Caco-2 (cell line): Measurements from ENCODE around the gene IRX4. TPM values are rescaled to one million over a fixed set of nuclear protein-coding genes. Genes with fewer than 3 reads are reported as not detected.

ENCODE experiments used
- BruUV-seq: library from RNA; stranded (reverse); fragments of 400-500 nt; replicated peaks from 2 replicates; lab custom pipeline; 2021; lab: Mats Ljungman, UMichigan
- CTCF ChIA-PET: fragments of 300-600 bp; sonication (Branson Sonifier 250); formaldehyde crosslinking; loops from one replicate; lab custom pipeline; 2022; ENCODE audit warnings: antibody characterized with exemption; lab: Charles Lee
- POLR2A ChIA-PET: fragments of 300-600 bp; sonication (Branson Sonifier 250); formaldehyde crosslinking; loops from one replicate; lab custom pipeline; 2022; ENCODE audit warnings: antibody characterized with exemption; lab: Charles Lee
- DNase-seq, 2 experiments: peaks; one replicate each; pipeline versions ENCODE4 v3.0.0 to v3.0.0-alpha.2; 2020 to 2022
- H3K27me3 ChIP-seq: replicated peaks from 2 replicates; pipeline ENCODE4 v1.6.0; 2011; ENCODE audit warnings: low read length; ENCODE audit not compliant: control insufficient read depth, insufficient read depth
- H3K36me3 ChIP-seq: 2 replicates; pipeline ENCODE4 v1.5.1; 2011; ENCODE audit warnings: low read length; ENCODE audit not compliant: control insufficient read depth, insufficient read depth
- H3K4me1 ChIP-seq: fragments of 250-450 bp; sonication (Bioruptor Pico); 2 replicates; pipeline ENCODE4 v1.5.1; 2020; ENCODE audit warnings: mild to moderate bottlenecking
- H3K4me3 ChIP-seq: 2 replicates; pipeline ENCODE4 v1.5.1; 2011; ENCODE audit warnings: low read depth, mild to moderate bottlenecking, control low read depth, low read length
- H3K9me3 ChIP-seq: fragments of 250-450 bp; sonication (Bioruptor Pico); 2 replicates; pipeline ENCODE4 v1.5.1; 2020; ENCODE audit warnings: mild to moderate bottlenecking, moderate library complexity
- H3K27ac Mint-ChIP-seq: one replicate; pipeline ENCODE4 v1.8.0; 2022; ENCODE audit warnings: mixed read lengths; ENCODE audit not compliant: unreplicated experiment
- H3K27me3 Mint-ChIP-seq: one replicate; pipeline ENCODE4 v1.8.0; 2022; ENCODE audit warnings: mixed read lengths; ENCODE audit not compliant: insufficient read depth, unreplicated experiment
- H3K36me3 Mint-ChIP-seq: one replicate; pipeline ENCODE4 v1.8.0; 2022; ENCODE audit warnings: mild to moderate bottlenecking, mixed read lengths; ENCODE audit not compliant: insufficient read depth, unreplicated experiment
- H3K4me1 Mint-ChIP-seq: one replicate; pipeline ENCODE4 v1.8.0; 2022; ENCODE audit warnings: low read depth, mixed read lengths; ENCODE audit not compliant: unreplicated experiment
- H3K4me3 Mint-ChIP-seq: one replicate; pipeline ENCODE4 v1.8.0; 2022; ENCODE audit warnings: mild to moderate bottlenecking, moderate library complexity, mixed read lengths; ENCODE audit not compliant: unreplicated experiment
- H3K9me3 Mint-ChIP-seq: one replicate; pipeline ENCODE4 v1.8.0; 2022; ENCODE audit warnings: mixed read lengths; ENCODE audit not compliant: unreplicated experiment
- CTCF ChIP-seq, 2 experiments: fragments of 200-600 bp in 1 of 2; IDR thresholded peaks; 1 replicate in 1 of 2; 2 replicates in 1 of 2; pipeline versions ENCODE4 v1.5.1 to v1.8.0; 2011 to 2022; ENCODE audit warnings: antibody characterized with exemption in 1 of 2, control low read depth in 1 of 2, inconsistent platforms in 1 of 2, low read depth in 1 of 2, low read length in 1 of 2, mild to moderate bottlenecking in 1 of 2, moderate library complexity in 1 of 2; ENCODE audit not compliant: insufficient read depth in 1 of 2, severe bottlenecking in 1 of 2, unreplicated experiment in 1 of 2
- intact Hi-C: fragments of 100-400 bp; cut with micrococcal nuclease; formaldehyde crosslinking; loops from one replicate; pipeline ENCODE4 v1.10.0; 2022; ENCODE audit not compliant: unreplicated experiment
- total RNA-seq: library from RNA; stranded (reverse); gene quantifications from 2 replicates; pipeline ENCODE4 v1.2.3, GENCODE V29; 2022

The IRX4 gene
- total RNA-seq, 1 experiment from 2014 or later: not detected

- peaks cover 31% of the 10 kb centered on the region for H3K27me3 Mint-ChIP-seq
- no peaks in the 10 kb centered on the region for H3K4me1 Mint-ChIP-seq
- no peak overlapping the region for H3K4me3 ChIP-seq
- H3K9me3 Mint-ChIP-seq: no peaks in the 10 kb centered on the region
- no TSS peak for BruUV-seq
- H3K36me3 ChIP-seq: no peaks in the 10 kb centered on the region
- intact Hi-C loops: no loop called here
- DNase-seq: no peak
- CTCF ChIA-PET: no interaction called here
- H3K36me3 Mint-ChIP-seq: no peaks in the 10 kb centered on the region
- no peak for TF ChIP-seq CTCF (IDR thresholded peaks at IDR 0.05; ENCODE audit: insufficient read depth in 1 of 2, low read depth in 1 of 2, low read length in 1 of 2, severe bottlenecking in 1 of 2, unreplicated experiment in 1 of 2)
- POLR2A ChIA-PET: no interaction called here
- H3K27ac Mint-ChIP-seq: no peak overlapping the region
- H3K4me3 Mint-ChIP-seq: no peak overlapping the region
- H3K4me1 ChIP-seq: no peaks in the 10 kb centered on the region
- H3K27me3 ChIP-seq: no peaks in the 10 kb centered on the region; the same call in 1 of the 2 replicates
- H3K9me3 ChIP-seq: no peaks in the 10 kb centered on the region
Measured at GRCh38 chr5:1895739-1896420, 13.2 kb upstream of the IRX4 start.

DNA sequence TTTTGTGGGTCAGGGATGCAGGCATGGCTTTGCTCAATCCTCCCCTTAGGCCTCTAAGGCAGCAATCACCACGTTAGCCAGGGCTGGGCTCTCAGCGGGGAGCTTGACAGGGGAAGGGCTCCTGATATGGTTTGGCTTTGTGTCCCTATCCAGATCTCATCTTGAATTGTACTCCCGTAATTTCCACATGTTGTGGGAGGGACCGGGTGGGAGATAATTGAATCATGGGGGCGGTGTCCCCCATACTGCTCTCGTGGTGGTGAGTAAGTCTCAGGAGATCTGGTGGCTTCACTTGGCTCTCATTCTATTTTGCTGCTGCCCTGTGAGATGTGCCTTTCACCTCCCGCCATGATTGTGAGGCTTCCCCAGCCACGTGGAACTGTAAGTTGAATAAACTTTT, 11.5 kb upstream of the IRX4 start:
- no peaks in the 10 kb centered on the region for H3K9me3 Mint-ChIP-seq
- intact Hi-C loops: no loop called here
- H3K4me1 ChIP-seq: no peaks in the 10 kb centered on the region
- H3K36me3 ChIP-seq: no peaks in the 10 kb centered on the region
- no peak overlapping the region for H3K4me3 Mint-ChIP-seq
- no peak for TF ChIP-seq CTCF (IDR thresholded peaks at IDR 0.05; ENCODE audit: insufficient read depth in 1 of 2, low read depth in 1 of 2, low read length in 1 of 2, severe bottlenecking in 1 of 2, unreplicated experiment in 1 of 2)
- CTCF ChIA-PET: no interaction called here
- POLR2A ChIA-PET: no interaction called here
- no peaks in the 10 kb centered on the region; the same call in 1 of the 2 replicates for H3K27me3 ChIP-seq
- no peaks in the 10 kb centered on the region for H3K9me3 ChIP-seq
- no peaks in the 10 kb centered on the region for H3K36me3 Mint-ChIP-seq
- DNase-seq: no peak
- H3K27ac Mint-ChIP-seq: no peak overlapping the region
- H3K4me1 Mint-ChIP-seq: no peaks in the 10 kb centered on the region
- H3K27me3 Mint-ChIP-seq: peaks cover 26% of the 10 kb centered on the region
- no TSS peak for BruUV-seq
- no peak overlapping the region for H3K4me3 ChIP-seq

DNA sequence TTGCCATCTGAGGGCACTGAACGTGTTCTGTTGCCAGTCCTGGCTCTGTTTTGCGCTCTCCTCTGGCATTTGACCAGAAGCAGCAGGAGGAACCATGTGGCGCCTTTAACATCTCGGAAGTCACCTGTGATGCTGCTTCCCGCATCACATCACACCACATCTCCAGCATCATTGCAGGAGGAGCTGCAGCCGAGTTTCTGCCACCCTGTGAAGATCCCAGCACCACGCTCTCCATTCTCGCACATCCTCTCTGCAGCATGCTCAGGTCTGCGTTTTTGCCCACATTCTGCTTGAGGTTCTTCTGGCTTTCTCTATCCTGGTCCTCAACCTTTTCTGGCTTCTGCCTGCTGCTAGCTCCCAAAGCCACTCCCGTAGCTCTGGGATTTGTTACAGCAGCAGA, 11.0 kb upstream of the IRX4 start:
- intact Hi-C loops: no loop called here
- Mint-ChIP-seq H3K27me3 (peaks cover 25% of the 10 kb centered on the region), H3K9me3 (no peaks in the 10 kb centered on the region), H3K36me3 (no peaks in the 10 kb centered on the region), H3K4me3 (no peak overlapping the region), H3K4me1 (no peaks in the 10 kb centered on the region), H3K27ac (no peak overlapping the region)
- no peaks in the 10 kb centered on the region for H3K36me3 ChIP-seq
- no peaks in the 10 kb centered on the region; the same call in 1 of the 2 replicates for H3K27me3 ChIP-seq
- ChIA-PET POLR2A (no interaction called here), CTCF (no interaction called here)
- no peaks in the 10 kb centered on the region for H3K4me1 ChIP-seq
- no peak for DNase-seq
- H3K9me3 ChIP-seq: no peaks in the 10 kb centered on the region
- H3K4me3 ChIP-seq: no peak overlapping the region
- no TSS peak for BruUV-seq
- no peak for TF ChIP-seq CTCF (IDR thresholded peaks at IDR 0.05; ENCODE audit: insufficient read depth in 1 of 2, low read depth in 1 of 2, low read length in 1 of 2, severe bottlenecking in 1 of 2, unreplicated experiment in 1 of 2)
